Measurements from ENCODE around the gene ISL2.
A peak's percentile ranks its signal among the peaks of the same experiment; 100 is the strongest.

The ISL2 gene

GRCh38 chr15:76325704-76326103, 10.9 kb upstream of the ISL2 start:
- Histone ChIP-seq H3K4me3 (no peak overlapping the region), H3K27ac (no peak overlapping the region)

- Histone ChIP-seq H3K4me3 (no peak overlapping the region), H3K27ac (no peak overlapping the region)
Observed at GRCh38 chr15:76327191-76328105, 9.1 kb upstream of the ISL2 start.

GRCh38 chr15:76328106-76328696, 8.4 kb upstream of the ISL2 start:
- no peak overlapping the region for H3K4me3 ChIP-seq
- no peak overlapping the region for H3K27ac ChIP-seq

GRCh38 chr15:76328958-76329357, 7.6 kb upstream of the ISL2 start:
- H3K27ac ChIP-seq: no peak overlapping the region
- no peak overlapping the region for H3K4me3 ChIP-seq

- Histone ChIP-seq H3K4me3 (no peak overlapping the region), H3K27ac (no peak overlapping the region)
Observed at GRCh38 chr15:76330080-76330680, 6.4 kb upstream of the ISL2 start.

GRCh38 chr15:76332796-76333195, 3.8 kb upstream of the ISL2 start:
- no peak overlapping the region for H3K4me3 ChIP-seq

GRCh38 chr15:76333309-76333708, 3.3 kb upstream of the ISL2 start:
- no peak overlapping the region for H3K27ac ChIP-seq
- H3K4me3 ChIP-seq: no peak overlapping the region

More at GRCh38 chr15:76332796-76333195, 3.8 kb upstream of the ISL2 start:
- no peak overlapping the region for H3K27ac ChIP-seq

GRCh38 chr15:76333720-76334437, 2.7 kb upstream of the ISL2 start:
- Histone ChIP-seq H3K4me3 (no peak overlapping the region), H3K27ac (no peak overlapping the region)

- Histone ChIP-seq H3K27ac (no peak overlapping the region), H3K4me3 (peak overlapping the region in 1 of 7 experiments; percentile 22)
Observed at GRCh38 chr15:76334438-76335306, 1.9 kb upstream of the ISL2 start.

- H3K4me3 ChIP-seq: peak overlapping the region in 5 of 7 experiments; percentile 3 to 26 (median 22)
- no peak overlapping the region for H3K27ac ChIP-seq
Observed at GRCh38 chr15:76335307-76336253, 993 bp upstream of the ISL2 start.

GRCh38 chr15:76337059-76337695, 604 bp downstream of the ISL2 start:
- Histone ChIP-seq H3K27ac (no peak overlapping the region), H3K4me3 (peak overlapping the region in 4 of 7 experiments; percentile 3 to 26 (median 22))

- H3K27ac ChIP-seq: no peak overlapping the region
- H3K4me3 ChIP-seq: peak overlapping the region in 3 of 7 experiments; percentile 3 to 7 (median 3)
Observed at GRCh38 chr15:76337696-76338485, 1.3 kb downstream of the ISL2 start.

- peak overlapping the region in 2 of 7 experiments; percentile 3 to 7 for H3K4me3 ChIP-seq
- H3K27ac ChIP-seq: no peak overlapping the region
Observed at GRCh38 chr15:76338486-76339304, 2.1 kb downstream of the ISL2 start.

- H3K4me3 ChIP-seq: peak overlapping the region; percentile 13 to 38 (median 28)
- no peak overlapping the region for H3K27ac ChIP-seq
Observed at GRCh38 chr15:76339305-76340197, 3.0 kb downstream of the ISL2 start.
